ENCODE results near the gene EPS15.

The EPS15 gene

GRCh38 chr1:51313268-51313852 is 205.7 kb downstream of the EPS15 start:
- no peak for DNase-seq

GRCh38 chr1:51312718-51313117 is 206.3 kb downstream of the EPS15 start:
- no peak for DNase-seq

- no peak for DNase-seq
Observed at GRCh38 chr1:51311826-51312225, 207.2 kb downstream of the EPS15 start.

DNA sequence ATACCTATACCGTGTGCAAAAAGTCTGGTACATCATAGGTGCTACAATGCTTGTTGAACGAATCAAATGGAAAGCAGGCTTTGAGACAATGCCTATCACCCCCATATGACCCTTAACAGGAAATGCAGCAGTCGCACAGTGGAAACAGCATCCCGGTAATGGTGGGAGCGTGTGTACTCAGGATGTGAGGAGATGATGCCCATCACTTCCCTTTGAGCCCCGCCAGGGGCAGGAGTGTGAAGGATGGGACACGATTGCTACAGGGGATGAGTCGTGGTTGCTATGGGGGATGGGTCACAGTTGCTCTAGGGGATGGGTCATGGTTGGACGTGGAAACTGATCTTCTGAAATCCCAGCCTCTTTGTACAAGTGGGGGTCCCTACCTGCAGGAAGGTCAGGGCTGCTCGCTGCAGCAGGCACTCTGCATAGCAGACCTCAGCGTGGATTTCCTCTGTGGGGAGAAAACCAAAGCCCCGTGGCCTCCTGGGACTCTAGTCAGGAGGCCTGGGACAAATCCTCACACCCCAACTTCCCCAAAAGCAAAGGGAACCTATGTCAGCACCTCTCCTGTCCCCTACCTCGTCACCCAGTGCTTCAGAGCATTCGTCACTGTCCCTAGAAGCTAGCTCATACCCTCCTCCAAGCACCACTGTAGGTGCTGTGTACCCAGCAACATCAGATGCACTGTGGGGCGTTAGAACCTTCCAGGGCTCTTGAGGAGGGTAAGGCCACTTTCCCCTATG is 208.0 kb downstream of the EPS15 start:
- DNase-seq: no peak

- no peak for DNase-seq
Observed at GRCh38 chr1:51309291-51309690, 209.8 kb downstream of the EPS15 start.

DNA sequence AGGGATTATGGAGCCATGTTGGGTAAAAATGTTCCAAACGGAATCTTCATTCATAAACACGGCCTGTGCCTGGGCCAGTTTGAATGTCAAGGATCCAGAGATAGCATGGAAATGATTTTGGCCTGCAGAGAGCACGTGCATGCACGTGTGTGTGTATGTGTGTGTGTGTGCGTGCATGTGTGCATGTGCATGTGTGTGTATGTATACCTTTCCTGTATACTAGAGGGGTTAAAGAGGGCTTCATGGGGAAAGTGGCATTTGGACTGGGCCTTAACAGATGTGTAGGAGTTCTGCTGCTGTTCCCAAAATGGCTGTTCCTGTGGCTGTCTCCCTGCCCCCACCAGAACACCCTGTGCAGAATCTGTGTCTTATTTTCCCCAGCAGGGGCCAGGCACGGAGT is 210.4 kb downstream of the EPS15 start:
- no peak for DNase-seq

DNA sequence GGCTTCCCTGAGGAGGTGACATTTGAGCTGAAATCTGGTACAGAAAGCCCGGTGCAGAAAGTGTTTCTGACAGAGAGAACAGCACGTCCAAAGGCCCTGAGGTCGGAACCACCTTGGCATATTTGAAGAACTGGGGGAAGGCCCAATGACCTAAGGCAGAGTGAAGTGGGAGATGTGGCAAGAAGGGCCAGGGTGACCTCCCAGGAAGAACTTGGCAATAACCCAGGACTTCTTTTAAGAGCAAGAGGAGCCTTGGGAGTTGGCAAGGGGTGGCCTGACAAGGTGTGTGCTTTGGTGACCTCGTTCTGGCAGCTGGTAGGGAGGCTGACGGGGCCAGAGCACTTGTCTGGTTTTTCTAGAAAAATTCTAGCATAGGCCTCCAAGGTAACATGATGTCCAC is 212.1 kb downstream of the EPS15 start:
- no peak for DNase-seq

DNA sequence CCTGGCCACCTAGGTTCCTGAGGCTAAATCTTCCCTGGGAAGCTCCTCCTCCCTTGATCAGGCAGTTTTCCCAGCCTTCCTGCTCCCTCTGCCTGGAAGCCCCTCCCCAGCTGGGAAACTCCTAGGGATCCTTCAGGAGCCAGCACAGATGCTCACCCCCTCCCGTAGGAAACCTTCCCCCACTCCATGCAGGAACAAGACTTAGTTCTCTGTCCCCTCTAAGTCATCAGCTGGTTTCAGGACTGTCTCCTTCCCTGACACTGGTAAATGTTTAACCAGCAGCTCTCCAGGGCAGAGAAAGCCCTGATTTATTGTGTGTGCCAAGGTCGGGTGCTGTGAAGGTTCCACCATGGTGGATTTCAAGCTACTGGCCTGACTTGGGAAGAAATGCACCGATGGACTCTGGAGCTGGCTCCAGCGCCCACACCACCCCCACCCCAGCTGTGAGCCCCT is 213.7 kb downstream of the EPS15 start:
- DNase-seq: no peak

DNA sequence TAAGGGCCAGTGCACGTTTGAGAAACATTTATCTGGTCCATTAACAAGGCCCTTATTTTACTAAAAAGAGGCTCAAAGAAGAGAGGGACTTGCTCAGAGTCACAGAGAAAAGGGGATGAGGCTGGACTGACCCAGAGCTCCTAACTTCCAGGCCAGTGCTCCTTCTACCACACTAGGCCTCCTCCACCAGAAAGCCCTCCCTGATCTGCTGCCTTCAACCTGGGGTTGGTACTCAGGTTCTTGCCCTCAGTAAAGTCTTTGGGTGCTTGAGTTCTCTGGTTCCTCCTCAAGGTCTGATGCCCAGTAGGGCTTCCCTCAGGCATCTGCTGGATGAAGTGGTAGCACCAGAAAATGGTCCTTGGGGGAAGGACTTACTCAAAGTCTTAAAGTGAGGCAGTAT is 214.7 kb downstream of the EPS15 start:
- DNase-seq: no peak
